GM19238 (cell line): ENCODE data around the gene UPF1.
A peak's percentile ranks its signal among the peaks of the same experiment; 100 is the strongest.

ENCODE experiments used
- DNase-seq: peaks from one replicate; pipeline ENCODE4 v3.0.0; 2011; ENCODE audit warnings: low spot score; ENCODE audit not compliant: insufficient read length

The UPF1 gene

DNA sequence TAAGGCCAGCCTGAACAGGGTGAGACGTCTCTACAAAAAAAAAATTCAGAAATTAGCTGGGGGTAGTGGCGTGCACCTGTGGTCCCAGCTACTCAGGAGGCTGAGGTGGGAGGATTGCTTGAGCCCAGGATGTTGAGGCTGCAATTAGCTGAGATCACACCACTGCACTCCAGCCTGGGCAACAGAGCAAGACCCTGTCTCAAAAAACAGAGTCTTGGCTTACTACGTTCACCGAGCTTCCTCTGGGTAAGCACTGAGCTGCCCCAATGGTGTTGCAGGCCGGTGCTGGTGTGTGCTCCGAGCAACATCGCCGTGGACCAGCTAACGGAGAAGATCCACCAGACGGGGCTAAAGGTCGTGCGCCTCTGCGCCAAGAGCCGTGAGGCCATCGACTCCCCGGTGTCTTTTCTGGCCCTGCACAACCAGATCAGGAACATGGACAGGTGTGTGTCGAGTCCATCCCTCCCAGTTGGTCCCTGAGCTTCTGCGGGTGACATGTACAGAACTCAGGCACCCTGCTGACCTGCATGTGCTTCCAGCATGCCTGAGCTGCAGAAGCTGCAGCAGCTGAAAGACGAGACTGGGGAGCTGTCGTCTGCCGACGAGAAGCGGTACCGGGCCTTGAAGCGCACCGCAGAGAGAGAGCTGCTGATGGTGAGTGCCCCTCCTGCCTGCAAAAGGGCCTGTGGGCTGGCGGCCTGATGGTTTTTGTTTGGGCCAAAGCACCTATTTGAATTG lies 24.1 kb downstream of the UPF1 start:
- DNase-seq: no peak

DNA sequence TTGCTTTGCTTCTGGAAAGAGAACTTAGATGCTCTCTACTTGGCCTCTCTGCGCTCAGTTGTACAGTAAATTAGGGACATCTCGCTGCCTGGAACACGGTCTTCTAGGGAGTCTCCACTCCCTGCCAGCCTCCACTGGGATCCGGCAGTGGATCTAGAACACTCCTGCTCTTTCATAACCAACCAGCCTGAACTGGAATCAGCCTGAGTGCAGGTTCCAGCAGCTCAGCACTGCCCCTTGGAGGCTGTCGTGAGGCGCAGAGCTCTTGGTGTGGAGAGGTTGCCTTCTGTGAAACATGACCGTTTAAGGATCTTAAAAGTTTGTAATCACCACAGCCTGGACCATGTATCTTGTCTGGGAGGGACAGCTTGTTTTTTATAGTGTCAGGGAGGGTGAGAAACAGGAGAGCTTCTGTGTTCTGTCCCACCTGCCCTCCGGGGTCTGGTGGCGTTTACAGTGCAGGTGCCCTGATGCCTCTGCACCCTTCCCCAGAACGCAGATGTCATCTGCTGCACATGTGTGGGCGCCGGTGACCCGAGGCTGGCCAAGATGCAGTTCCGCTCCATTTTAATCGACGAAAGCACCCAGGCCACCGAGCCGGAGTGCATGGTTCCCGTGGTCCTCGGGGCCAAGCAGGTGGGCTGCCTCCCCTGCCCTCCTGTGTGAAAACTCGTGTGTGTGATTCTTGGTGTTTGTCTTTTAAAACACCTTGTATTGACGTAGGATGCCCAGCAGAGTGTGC lies 24.8 kb downstream of the UPF1 start:
- no peak for DNase-seq

DNA sequence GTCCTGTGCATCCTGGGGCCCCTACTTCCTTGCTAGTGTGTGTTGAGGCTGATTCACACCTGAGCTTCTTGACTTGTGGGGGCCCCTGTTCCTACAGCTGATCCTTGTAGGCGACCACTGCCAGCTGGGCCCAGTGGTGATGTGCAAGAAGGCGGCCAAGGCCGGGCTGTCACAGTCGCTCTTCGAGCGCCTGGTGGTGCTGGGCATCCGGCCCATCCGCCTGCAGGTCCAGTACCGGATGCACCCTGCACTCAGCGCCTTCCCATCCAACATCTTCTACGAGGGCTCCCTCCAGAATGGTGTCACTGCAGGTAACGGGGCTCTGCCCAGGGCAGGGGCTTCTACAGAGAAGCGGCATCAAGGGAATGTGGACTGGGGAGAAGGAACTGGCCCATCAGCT lies 25.5 kb downstream of the UPF1 start:
- DNase-seq: no peak

DNA sequence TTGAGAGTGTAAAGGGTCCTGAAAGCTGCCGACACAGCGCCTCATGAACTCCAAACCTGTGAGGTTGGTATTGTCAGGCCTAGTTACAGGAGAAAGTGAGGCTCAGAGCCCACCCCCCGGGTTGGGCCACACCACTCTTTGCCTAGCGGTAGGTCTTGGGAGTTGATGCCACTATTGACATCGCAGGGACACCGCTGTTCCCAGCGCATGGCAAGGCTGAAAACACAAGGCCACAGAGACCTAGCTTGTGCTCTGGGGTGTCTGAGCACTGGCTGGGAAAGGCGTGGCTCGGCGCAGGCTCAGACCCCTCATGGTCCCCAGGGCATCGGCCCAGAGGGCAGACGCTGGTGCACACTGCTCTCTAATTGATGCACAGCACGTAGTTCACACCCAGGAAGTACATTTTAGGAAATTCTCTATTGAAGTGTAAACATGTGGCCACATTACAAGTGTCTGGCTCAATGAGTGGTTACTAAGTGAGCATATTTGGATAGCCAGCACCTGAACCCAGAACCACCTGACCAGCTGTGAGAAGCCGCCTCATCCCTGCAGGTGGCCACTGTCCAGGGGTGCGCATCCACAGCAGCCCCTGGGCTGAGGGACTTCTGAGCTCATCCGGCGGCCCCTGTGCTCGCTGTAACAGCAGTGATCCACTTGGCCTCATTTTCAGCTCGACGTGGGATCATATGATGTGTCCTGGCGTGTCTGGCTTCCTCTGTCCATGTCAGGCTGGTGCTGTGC lies 27.3 kb downstream of the UPF1 start:
- DNase-seq: no peak

DNA sequence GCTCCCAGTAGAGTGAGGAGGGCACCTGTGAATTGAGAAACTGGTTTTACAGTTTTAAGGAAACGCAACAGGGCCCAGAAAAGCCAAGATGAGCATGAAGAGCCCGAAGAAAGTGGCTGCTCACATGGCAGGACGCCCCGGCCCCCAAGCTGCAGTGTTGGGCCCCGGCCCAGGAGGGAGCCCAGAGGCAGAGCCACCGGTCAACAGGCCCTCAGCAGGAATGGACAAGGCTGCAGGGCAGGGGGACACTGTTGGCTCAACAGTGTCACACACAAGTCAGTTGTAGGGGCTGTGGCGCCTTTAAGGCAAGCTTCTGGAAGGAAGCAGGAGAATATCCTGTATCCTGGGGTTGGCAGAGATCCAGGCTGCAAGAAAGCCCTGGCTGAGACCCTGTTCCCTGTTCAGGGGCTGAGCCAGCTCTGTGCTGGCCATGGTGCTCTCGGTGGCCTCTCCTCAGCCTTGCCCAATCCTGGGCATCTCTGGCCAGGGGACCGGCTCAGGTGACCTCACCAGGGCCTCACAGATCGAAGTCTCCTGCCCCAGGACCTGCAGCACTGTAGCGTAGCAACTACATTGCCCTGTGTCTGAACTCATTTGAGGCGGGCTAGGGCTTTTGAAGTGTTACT lies 28.0 kb downstream of the UPF1 start:
- no peak for DNase-seq

DNA sequence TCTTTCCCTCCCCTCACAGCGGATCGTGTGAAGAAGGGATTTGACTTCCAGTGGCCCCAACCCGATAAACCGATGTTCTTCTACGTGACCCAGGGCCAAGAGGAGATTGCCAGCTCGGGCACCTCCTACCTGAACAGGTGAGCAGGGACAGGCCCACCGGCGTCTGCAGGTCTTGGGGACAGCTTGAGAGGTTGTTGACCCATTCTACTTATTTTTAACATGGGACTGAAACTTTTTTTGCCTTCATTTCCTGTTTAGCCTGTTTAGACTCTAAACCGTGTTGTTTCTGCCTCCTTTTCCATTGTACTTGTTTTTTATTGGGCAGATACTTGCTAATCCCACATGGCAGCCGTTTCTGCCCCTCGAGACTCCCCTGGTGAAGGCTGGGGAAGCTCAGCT lies 28.5 kb downstream of the UPF1 start:
- no peak for DNase-seq

DNA sequence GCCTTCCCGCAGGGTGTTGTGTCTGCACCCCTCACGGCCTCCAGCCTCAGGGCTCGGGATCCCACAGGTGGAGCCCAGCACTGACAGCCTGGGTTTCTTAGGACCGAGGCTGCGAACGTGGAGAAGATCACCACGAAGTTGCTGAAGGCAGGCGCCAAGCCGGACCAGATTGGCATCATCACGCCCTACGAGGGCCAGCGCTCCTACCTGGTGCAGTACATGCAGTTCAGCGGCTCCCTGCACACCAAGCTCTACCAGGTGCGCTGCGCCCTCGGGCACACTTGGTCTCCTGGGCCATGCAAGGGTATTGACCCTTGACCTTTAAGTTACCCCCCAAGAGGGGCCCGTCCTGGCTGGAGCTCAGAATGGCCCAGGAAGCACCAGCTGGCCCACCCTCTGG lies 29.0 kb downstream of the UPF1 start:
- DNase-seq: no peak

DNA sequence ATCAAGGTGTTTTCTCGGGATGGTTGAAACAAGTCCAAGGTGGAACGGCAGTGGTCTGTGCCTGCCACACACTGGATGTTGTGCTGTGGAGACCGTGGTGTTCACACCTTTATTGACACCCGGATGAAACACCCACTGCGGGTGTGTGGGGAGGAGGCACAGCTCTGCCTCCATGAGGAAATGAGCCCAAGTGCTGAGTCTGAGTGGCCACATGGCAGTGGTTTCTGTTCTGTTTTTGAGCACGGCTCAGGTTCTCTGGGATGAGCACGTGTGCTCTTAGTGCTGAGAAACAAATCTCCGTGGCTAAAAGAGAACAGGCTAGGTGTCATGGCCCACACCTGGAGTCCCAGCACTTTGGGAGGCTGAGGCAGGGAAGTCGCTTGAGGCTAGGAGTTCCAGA lies 29.5 kb downstream of the UPF1 start:
- no peak for DNase-seq

DNA sequence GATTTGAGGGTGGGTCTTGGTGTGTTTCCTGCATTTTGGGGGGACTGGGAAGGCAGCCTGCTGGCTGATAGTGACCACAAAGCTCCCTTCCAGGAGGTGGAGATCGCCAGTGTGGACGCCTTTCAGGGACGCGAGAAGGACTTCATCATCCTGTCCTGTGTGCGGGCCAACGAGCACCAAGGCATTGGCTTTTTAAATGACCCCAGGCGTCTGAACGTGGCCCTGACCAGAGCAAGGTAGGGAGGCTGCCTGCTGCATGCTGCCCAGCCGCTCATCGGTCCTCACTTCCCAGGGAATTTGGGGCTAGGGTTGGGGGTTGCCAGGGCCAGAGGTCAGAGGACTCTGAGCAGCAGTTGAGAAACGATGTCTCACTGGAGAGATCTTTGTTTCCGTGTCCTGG lies 30.2 kb downstream of the UPF1 start:
- no peak for DNase-seq

DNA sequence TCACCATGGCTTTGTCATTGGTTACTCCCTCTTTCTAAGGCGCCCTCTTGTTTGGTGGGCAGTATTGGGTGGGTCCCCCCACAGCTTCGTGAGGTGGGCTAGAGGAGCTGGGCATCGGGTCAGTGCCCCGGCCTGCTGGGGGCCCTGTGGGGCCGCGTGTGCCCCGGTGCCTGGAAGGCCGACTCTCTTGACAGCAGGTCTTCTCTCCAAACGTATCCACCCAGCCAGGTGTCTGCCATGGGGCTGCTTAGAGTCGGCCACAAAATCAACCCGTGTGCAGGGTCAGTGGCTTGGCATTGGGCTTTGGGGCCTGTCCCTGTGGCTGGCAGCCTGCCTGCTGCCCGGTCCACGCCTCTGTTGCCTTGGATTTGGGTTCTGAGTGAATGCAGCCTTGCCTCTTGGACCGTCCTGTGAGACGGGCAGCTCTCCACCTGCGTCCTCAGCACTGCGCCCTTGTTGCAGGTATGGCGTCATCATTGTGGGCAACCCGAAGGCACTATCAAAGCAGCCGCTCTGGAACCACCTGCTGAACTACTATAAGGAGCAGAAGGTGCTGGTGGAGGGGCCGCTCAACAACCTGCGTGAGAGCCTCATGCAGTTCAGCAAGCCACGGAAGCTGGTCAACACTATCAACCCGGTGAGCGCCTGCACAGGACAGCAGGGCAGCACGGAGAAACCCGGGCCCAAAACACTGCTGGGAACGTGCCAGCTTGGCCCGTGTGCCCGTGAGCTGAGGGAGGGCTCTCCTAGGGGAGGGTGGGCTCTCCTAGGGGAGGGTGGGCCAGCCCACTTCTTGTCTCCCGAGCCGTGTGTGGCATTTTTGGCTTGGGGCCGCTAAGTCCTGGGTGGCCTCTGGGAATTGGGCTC lies 31.4 kb downstream of the UPF1 start:
- no peak for DNase-seq

DNA sequence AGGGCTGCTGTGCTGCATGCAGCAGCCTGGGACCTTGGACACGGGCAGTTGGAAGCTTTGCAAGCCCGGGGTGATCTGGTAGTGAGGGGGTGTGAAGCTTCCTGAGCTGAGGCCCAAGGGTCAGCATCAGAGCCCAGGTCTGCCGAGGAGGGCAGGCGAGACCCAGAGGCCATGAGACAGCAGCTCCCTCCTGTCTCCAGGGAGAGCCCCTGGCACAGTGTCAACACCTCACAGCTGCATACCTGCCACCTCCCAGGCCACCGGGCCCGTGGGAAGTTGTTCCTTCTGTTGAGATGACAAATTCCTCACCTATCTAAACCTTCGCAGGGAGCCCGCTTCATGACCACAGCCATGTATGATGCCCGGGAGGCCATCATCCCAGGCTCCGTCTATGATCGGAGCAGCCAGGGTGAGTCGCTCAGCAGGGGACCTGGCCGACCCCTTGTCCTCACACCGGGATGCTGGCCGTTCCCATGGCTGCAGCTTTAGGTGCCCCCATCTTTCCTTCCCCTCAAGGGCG lies 32.1 kb downstream of the UPF1 start:
- DNase-seq: no peak

DNA sequence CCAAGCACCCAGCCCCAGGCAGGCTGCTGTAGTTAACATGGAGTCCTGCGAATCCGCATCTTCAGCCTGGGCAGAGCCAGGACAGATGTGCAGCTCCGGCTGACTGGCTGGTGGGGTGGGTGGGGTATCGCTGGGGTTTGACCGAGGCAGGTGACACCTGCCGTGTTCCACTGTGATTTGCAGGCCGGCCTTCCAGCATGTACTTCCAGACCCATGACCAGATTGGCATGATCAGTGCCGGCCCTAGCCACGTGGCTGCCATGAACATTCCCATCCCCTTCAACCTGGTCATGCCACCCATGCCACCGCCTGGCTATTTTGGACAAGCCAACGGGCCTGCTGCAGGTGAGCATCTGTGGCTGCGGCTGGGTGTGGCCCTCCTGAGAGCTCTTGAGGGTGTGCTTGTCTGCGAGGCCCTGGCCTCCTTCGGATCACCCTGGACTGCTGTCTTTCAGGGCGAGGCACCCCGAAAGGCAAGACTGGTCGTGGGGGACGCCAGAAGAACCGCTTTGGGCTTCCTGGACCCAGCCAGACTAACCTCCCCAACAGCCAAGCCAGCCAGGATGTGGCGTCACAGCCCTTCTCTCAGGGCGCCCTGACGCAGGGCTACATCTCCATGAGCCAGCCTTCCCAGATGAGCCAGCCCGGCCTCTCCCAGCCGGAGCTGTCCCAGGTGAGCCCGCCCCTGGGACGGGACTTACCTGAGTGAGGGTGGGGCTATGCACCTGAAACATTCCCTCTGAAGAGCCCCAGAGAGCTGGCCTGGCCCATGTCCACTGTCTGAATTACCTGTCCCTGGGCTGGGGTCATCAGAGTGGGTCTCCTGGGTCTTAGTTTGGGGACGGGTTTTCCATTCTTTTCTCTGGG lies 33.6 kb downstream of the UPF1 start:
- no peak for DNase-seq

DNA sequence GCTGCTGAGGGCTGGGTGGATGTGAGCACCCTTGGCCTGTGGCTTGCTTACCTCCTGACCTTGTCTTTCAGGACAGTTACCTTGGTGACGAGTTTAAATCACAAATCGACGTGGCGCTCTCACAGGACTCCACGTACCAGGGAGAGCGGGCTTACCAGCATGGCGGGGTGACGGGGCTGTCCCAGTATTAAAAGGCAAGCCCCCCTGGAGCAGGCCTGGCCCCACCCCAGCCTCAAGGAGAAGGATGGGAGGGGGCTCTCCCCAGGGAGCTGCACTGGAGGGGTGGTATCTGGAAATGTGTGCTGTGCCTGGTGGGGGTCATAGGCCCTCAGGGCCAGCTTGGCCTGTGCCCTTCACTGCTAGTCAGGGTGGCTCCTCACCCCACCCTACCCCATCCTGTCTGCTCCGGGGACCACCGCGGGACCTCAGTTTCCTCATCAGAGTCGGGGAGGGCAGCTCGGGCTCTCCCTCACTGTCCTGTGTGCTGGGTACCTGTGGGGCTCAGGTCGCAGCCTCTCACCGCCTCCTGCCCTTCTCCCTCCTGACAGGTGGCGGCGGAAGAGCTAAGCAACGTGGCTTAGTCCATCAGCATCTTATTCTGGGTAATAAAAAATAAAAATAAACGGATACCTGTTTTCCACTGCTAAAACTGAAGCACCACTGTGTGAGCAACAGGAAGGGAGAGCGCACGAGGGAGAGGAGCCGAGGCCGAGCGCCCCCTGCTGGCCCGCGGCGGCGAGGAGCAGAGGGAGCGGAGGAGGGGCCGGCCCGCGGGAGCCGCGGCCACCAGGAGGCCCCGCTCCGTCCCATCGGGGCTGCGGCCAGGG lies 34.4 kb downstream of the UPF1 start:
- peak; percentile 83 for DNase-seq

DNA sequence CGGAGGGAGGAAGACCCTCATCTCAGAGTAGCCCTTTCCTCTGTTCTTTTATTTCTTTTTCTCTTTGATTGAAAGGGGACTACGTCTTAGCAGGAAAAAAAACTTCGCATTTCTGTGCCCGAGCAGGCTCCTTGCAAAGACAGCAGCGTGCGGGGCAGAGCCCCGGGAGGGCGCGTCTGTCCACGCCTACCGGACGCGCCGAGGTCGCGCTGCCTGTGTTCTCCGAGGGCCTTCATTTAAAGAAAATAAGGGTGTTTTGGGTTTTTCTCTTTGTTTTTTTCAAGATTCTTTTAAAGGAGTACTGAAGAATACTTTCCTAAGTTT lies 35.0 kb downstream of the UPF1 start:
- no peak for DNase-seq

DNA sequence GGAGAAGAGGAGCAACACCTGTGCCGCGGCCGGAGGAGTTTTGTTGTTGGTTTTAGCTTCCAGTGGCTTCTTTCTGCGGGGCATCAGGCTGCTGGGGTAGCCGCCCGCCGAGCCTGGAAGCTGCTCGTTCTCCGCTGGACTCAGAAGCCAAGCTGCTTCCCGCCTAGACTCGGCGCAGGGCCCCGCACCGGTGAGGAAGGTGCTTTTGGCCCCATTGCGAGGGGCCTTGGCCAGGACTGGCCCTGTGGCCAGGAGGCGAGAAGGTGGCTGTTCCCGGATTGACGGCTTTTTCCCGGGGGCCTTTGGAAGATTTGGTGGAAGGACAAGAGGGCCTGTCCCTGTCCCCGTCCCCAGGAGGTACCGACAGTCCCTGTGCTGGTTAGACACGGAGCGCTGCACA lies 35.4 kb downstream of the UPF1 start:
- no peak for DNase-seq

DNA sequence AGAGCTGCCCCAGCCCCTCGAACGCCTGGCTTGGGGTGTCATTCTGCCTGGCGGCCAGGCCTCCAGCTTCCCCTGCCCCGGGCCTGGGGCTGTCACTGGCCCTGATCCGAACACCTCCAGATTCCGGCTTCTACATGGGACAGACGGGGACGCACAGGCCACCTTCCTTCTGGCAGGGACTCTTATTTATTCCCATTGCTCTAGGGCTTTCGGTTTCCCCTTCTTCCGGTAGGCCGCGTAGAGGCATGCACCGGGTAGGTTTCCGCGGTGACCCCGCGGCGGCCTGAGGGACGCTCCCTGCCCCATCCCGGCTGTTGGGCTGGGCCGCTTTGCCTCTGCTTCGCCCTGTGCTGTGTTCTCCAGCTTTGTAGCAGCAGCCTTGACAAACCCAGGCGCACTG lies 36.0 kb downstream of the UPF1 start:
- no peak for DNase-seq

DNA sequence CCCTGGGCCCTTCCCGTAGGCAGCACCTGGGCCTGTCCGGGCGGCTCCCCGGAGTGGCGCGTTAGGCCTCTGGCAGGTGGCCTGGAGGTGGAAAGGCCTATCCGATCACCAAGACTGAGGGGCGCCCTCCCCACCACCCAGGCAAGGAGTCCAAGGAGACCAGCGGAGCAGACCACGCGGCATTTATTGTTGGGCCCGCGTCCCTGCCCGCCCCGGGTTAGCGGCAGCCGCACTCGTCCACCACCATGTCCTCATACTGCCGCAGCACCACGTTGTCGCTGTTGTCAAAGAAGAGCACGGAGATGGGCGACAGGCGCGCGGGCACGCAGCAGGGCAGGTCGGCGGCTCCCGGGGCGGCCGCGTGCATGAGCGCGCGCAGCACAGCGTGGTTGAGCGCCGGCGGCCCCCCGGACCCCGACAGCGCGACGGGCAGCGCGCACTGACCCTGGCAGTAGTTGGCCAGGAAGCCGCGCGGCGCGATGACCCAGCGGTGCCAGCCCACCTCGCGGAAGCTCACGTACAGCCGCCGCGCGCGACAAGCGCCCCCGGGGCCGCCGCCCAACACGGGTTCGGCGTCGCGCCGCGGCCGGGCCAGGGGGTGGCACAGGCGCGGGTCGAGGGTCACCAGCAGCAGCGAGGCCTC lies 36.7 kb downstream of the UPF1 start:
- no peak for DNase-seq

DNA sequence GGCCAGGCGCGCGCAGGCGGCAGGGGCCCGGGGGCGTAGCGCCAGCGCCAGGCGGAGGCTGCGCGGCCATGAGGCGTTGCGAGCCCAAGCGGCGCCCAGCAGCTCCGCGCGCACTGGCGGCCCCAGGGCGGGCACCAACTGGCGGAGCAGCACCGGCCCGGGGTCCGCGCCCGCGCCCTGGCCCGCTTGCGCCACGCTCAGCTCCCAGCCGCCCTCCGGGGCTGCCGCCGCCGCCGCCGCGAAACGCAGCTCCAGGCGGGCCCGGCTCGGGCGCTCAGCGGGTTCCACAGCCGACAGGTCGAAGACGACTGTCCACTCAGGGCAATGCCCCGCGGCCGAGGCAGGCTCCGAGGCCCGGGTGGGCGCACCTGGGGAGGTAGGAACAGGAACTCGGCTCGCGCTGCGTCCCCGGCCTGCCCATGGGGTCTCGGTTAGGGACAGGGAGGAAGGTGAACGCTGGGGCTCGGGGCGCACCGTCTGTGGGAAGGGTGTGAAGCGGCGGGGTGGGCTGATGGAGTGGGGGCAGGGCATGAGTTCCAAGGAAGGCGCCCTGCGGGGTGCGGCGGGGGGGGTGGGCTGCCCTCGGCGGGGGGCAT lies 37.4 kb downstream of the UPF1 start:
- DNase-seq: no peak
